NCI-H1092 treated with DMSO at 0.1 percent for 48 hours (cell line): ENCODE results near the gene ENPP7.

ENCODE experiments used
- DNase-seq: peaks from one replicate; lab custom pipeline; 2025; lab: John Stamatoyannopoulos, UW

ENPP7 gene

GRCh38 chr17:79730769-79731483 lies at the start of gene ENPP7:
Gene ENPP7 (plus strand): TSS chr17:79730943. CDS start chr17:79731140, 197 bp downstream.
- DNase-seq: no peak

- DNase-seq: no peak
These were observed 49.6 kb upstream of the ENPP7 start for GRCh38 chr17:79681101-79681621.

- no peak for DNase-seq
These were observed 49.0 kb upstream of the ENPP7 start for GRCh38 chr17:79681628-79682261.

- no peak for DNase-seq
These were observed 47.4 kb upstream of the ENPP7 start for GRCh38 chr17:79683365-79683764.

GRCh38 chr17:79684132-79684985 lies 46.4 kb upstream of the ENPP7 start:
- DNase-seq: no peak

GRCh38 chr17:79685121-79685520 lies 45.6 kb upstream of the ENPP7 start:
- DNase-seq: no peak

GRCh38 chr17:79686476-79686875 lies 44.3 kb upstream of the ENPP7 start:
- no peak for DNase-seq

- no peak for DNase-seq
These were observed 40.3 kb upstream of the ENPP7 start for GRCh38 chr17:79690466-79690865.

GRCh38 chr17:79690988-79691836 lies 39.5 kb upstream of the ENPP7 start:
- no peak for DNase-seq

GRCh38 chr17:79691931-79692330 lies 38.8 kb upstream of the ENPP7 start:
- peak; percentile 84 for DNase-seq

GRCh38 chr17:79693419-79693818 lies 37.3 kb upstream of the ENPP7 start:
- no peak for DNase-seq

- DNase-seq: no peak
These were observed 35.4 kb upstream of the ENPP7 start for GRCh38 chr17:79695293-79695790.

GRCh38 chr17:79695797-79696609 lies 34.7 kb upstream of the ENPP7 start:
- DNase-seq: peak; percentile 21

GRCh38 chr17:79696610-79696982 lies 34.1 kb upstream of the ENPP7 start:
- no peak for DNase-seq

- no peak for DNase-seq
These were observed 32.4 kb upstream of the ENPP7 start for GRCh38 chr17:79698146-79698846.

GRCh38 chr17:79699386-79700036 lies 31.2 kb upstream of the ENPP7 start:
- DNase-seq: no peak

- no peak for DNase-seq
These were observed 30.2 kb upstream of the ENPP7 start for GRCh38 chr17:79700592-79700991.

- no peak for DNase-seq
These were observed 28.7 kb upstream of the ENPP7 start for GRCh38 chr17:79702034-79702433.

- no peak for DNase-seq
These were observed 28.1 kb upstream of the ENPP7 start for GRCh38 chr17:79702550-79703236.
